Caco-2 (cell line): ENCODE measurements around the gene CLCN1. TPM values are rescaled to one million over a fixed set of nuclear protein-coding genes. Genes with fewer than 3 reads are reported as not detected.
A peak's percentile ranks its signal among the peaks of the same experiment; 100 is the strongest.

ENCODE experiments used
- BruUV-seq: library from RNA; stranded (reverse); fragments of 400-500 nt; replicated peaks from 2 replicates; lab custom pipeline; 2021; lab: Mats Ljungman, UMichigan
- CTCF ChIA-PET: fragments of 300-600 bp; sonication (Branson Sonifier 250); formaldehyde crosslinking; loops from one replicate; lab custom pipeline; 2022; ENCODE audit warnings: antibody characterized with exemption; lab: Charles Lee
- POLR2A ChIA-PET: fragments of 300-600 bp; sonication (Branson Sonifier 250); formaldehyde crosslinking; loops from one replicate; lab custom pipeline; 2022; ENCODE audit warnings: antibody characterized with exemption; lab: Charles Lee
- DNase-seq, 2 experiments: peaks; one replicate each; pipeline versions ENCODE4 v3.0.0 to v3.0.0-alpha.2; 2020 to 2022
- H3K27me3 ChIP-seq: replicated peaks from 2 replicates; pipeline ENCODE4 v1.6.0; 2011; ENCODE audit warnings: low read length; ENCODE audit not compliant: control insufficient read depth, insufficient read depth
- H3K36me3 ChIP-seq: 2 replicates; pipeline ENCODE4 v1.5.1; 2011; ENCODE audit warnings: low read length; ENCODE audit not compliant: control insufficient read depth, insufficient read depth
- H3K4me1 ChIP-seq: fragments of 250-450 bp; sonication (Bioruptor Pico); 2 replicates; pipeline ENCODE4 v1.5.1; 2020; ENCODE audit warnings: mild to moderate bottlenecking
- H3K4me3 ChIP-seq: 2 replicates; pipeline ENCODE4 v1.5.1; 2011; ENCODE audit warnings: low read depth, mild to moderate bottlenecking, control low read depth, low read length
- H3K9me3 ChIP-seq: fragments of 250-450 bp; sonication (Bioruptor Pico); 2 replicates; pipeline ENCODE4 v1.5.1; 2020; ENCODE audit warnings: mild to moderate bottlenecking, moderate library complexity
- H3K27ac Mint-ChIP-seq: one replicate; pipeline ENCODE4 v1.8.0; 2022; ENCODE audit warnings: mixed read lengths; ENCODE audit not compliant: unreplicated experiment
- H3K27me3 Mint-ChIP-seq: one replicate; pipeline ENCODE4 v1.8.0; 2022; ENCODE audit warnings: mixed read lengths; ENCODE audit not compliant: insufficient read depth, unreplicated experiment
- H3K36me3 Mint-ChIP-seq: one replicate; pipeline ENCODE4 v1.8.0; 2022; ENCODE audit warnings: mild to moderate bottlenecking, mixed read lengths; ENCODE audit not compliant: insufficient read depth, unreplicated experiment
- H3K4me1 Mint-ChIP-seq: one replicate; pipeline ENCODE4 v1.8.0; 2022; ENCODE audit warnings: low read depth, mixed read lengths; ENCODE audit not compliant: unreplicated experiment
- H3K4me3 Mint-ChIP-seq: one replicate; pipeline ENCODE4 v1.8.0; 2022; ENCODE audit warnings: mild to moderate bottlenecking, moderate library complexity, mixed read lengths; ENCODE audit not compliant: unreplicated experiment
- H3K9me3 Mint-ChIP-seq: one replicate; pipeline ENCODE4 v1.8.0; 2022; ENCODE audit warnings: mixed read lengths; ENCODE audit not compliant: unreplicated experiment
- CTCF ChIP-seq, 2 experiments: fragments of 200-600 bp in 1 of 2; IDR thresholded peaks; 1 replicate in 1 of 2; 2 replicates in 1 of 2; pipeline versions ENCODE4 v1.5.1 to v1.8.0; 2011 to 2022; ENCODE audit warnings: antibody characterized with exemption in 1 of 2, control low read depth in 1 of 2, inconsistent platforms in 1 of 2, low read depth in 1 of 2, low read length in 1 of 2, mild to moderate bottlenecking in 1 of 2, moderate library complexity in 1 of 2; ENCODE audit not compliant: insufficient read depth in 1 of 2, severe bottlenecking in 1 of 2, unreplicated experiment in 1 of 2
- intact Hi-C: fragments of 100-400 bp; cut with micrococcal nuclease; formaldehyde crosslinking; loops from one replicate; pipeline ENCODE4 v1.10.0; 2022; ENCODE audit not compliant: unreplicated experiment
- total RNA-seq: library from RNA; stranded (reverse); gene quantifications from 2 replicates; pipeline ENCODE4 v1.2.3, GENCODE V29; 2022

Gene CLCN1
- total RNA-seq, 1 experiment from 2014 or later, result 1.9 TPM

GRCh38 chr7:143285806-143286521 is 29.9 kb upstream of the CLCN1 start:
- Histone ChIP-seq H3K9me3 (no peaks in the 10 kb centered on the region), H3K4me1 (peaks cover 37% of the 10 kb centered on the region), H3K36me3 (no peaks in the 10 kb centered on the region), H3K4me3 (peak overlapping the region; percentile 42), H3K27me3 (no peaks in the 10 kb centered on the region)
- BruUV-seq, result no TSS peak
- Mint-ChIP-seq H3K9me3 (no peaks in the 10 kb centered on the region), H3K4me1 (peaks cover 41% of the 10 kb centered on the region), H3K27ac (peak overlapping the region; percentile 85), H3K4me3 (peak overlapping the region; percentile 86), H3K27me3 (no peaks in the 10 kb centered on the region), H3K36me3 (peaks cover 28% of the 10 kb centered on the region)
- no peak for DNase-seq
- TF ChIP-seq CTCF (IDR thresholded peaks at IDR 0.05; ENCODE audit: insufficient read depth in 1 of 2, low read depth in 1 of 2, low read length in 1 of 2, severe bottlenecking in 1 of 2, unreplicated experiment in 1 of 2), result no peak
- POLR2A ChIA-PET, result interaction anchor here (0.9 kb wide), 1 partner anchor 84 kb away, joined by 4 read pairs; no protein-coding TSS in a partner anchor
- intact Hi-C loops, result no loop called here
- CTCF ChIA-PET, result interaction anchor here (1.2 kb wide), 1 partner anchor 46 kb away, joined by 3 read pairs; no protein-coding TSS in a partner anchor

GRCh38 chr7:143286522-143286890 is 29.4 kb upstream of the CLCN1 start:
- Mint-ChIP-seq H3K27ac (no peak overlapping the region), H3K9me3 (no peaks in the 10 kb centered on the region), H3K4me1 (peaks cover 47% of the 10 kb centered on the region), H3K4me3 (peak overlapping the region; percentile 18), H3K36me3 (peaks cover 32% of the 10 kb centered on the region), H3K27me3 (no peaks in the 10 kb centered on the region)
- H3K9me3 ChIP-seq, result no peaks in the 10 kb centered on the region
- no peak for TF ChIP-seq CTCF (IDR thresholded peaks at IDR 0.05; ENCODE audit: insufficient read depth in 1 of 2, low read depth in 1 of 2, low read length in 1 of 2, severe bottlenecking in 1 of 2, unreplicated experiment in 1 of 2)
- no peaks in the 10 kb centered on the region for H3K27me3 ChIP-seq
- intact Hi-C loops, result no loop called here
- H3K4me3 ChIP-seq, result no peak overlapping the region; the same call in 1 of the 2 replicates
- ChIA-PET CTCF (interaction anchor here (1.2 to 2.1 kb wide), 2 partner anchors 23 to 46 kb away, joined by 3 to 8 read pairs; partner anchors contain the start of gene GSTK1), POLR2A (no interaction called here)
- BruUV-seq, result no TSS peak
- DNase-seq, result no peak
- peaks cover 37% of the 10 kb centered on the region for H3K4me1 ChIP-seq
- H3K36me3 ChIP-seq, result no peaks in the 10 kb centered on the region

- no peaks in the 10 kb centered on the region for H3K9me3 Mint-ChIP-seq
- intact Hi-C loops, result no loop called here
- H3K4me3 Mint-ChIP-seq, result peak overlapping the region; percentile 81
- peak overlapping the region; percentile 8; the same call in 1 of the 2 replicates for H3K4me3 ChIP-seq
- peak overlapping the region; percentile 89 for H3K27ac Mint-ChIP-seq
- H3K9me3 ChIP-seq, result no peaks in the 10 kb centered on the region
- ChIA-PET CTCF (interaction anchor here (0.6 to 2.1 kb wide), 11 partner anchors 12 to 192 kb away, joined by 3 to 20 read pairs (median 6); partner anchors contain the start of gene GSTK1), POLR2A (interaction anchor here (0.6 to 1.2 kb wide), 8 partner anchors 9 to 83 kb away, joined by 3 to 23 read pairs (median 4); partner anchors contain the start of gene GSTK1)
- H3K4me1 ChIP-seq, result peaks cover 37% of the 10 kb centered on the region
- H3K36me3 ChIP-seq, result no peaks in the 10 kb centered on the region
- peaks cover 48% of the 10 kb centered on the region for H3K4me1 Mint-ChIP-seq
- peaks cover 42% of the 10 kb centered on the region for H3K36me3 Mint-ChIP-seq
- BruUV-seq, result TSS peak; percentile 83
- DNase-seq, result no peak
- no peaks in the 10 kb centered on the region for H3K27me3 Mint-ChIP-seq
- TF ChIP-seq CTCF (IDR thresholded peaks at IDR 0.05; ENCODE audit: insufficient read depth in 1 of 2, low read depth in 1 of 2, low read length in 1 of 2, severe bottlenecking in 1 of 2, unreplicated experiment in 1 of 2), result no peak
- no peaks in the 10 kb centered on the region for H3K27me3 ChIP-seq
Observed at GRCh38 chr7:143287339-143287934, 28.5 kb upstream of the CLCN1 start.
